Neural crest cell (in vitro differentiated cells): Measurements from ENCODE around the gene TMEM229A. TPM values are rescaled to one million over a fixed set of nuclear protein-coding genes. Genes with fewer than 3 reads are reported as not detected.
A peak's percentile ranks its signal among the peaks of the same experiment; 100 is the strongest.
"Not testable (repeated sequence)": the region's sequence is repeated elsewhere in the genome, so short reads cannot be mapped to it uniquely, and the experiment has no call there.

ENCODE experiments used
- DNase-seq: peaks from one replicate; pipeline ENCODE4 v3.0.0; 2021; ENCODE audit warnings: low read depth, mixed read lengths, low spot score
- H3K27ac Mint-ChIP-seq: one replicate; pipeline ENCODE4 v1.8.0; 2021; ENCODE audit warnings: mild to moderate bottlenecking, mixed read lengths; ENCODE audit not compliant: unreplicated experiment
- H3K27me3 Mint-ChIP-seq: 2 replicates; pipeline ENCODE4 v1.8.0; 2021; ENCODE audit warnings: low read depth, mild to moderate bottlenecking, mixed read lengths
- H3K36me3 Mint-ChIP-seq: 2 replicates; pipeline ENCODE4 v1.8.0; 2021; ENCODE audit warnings: low read depth, mild to moderate bottlenecking, mixed read lengths
- H3K4me1 Mint-ChIP-seq: 2 replicates; pipeline ENCODE4 v1.8.0; 2021; ENCODE audit warnings: mixed read lengths
- H3K4me3 Mint-ChIP-seq: one replicate; pipeline ENCODE4 v1.8.0; 2021; ENCODE audit warnings: mild to moderate bottlenecking, mixed read lengths
- H3K9me3 Mint-ChIP-seq: 2 replicates; pipeline ENCODE4 v1.8.0; 2021; ENCODE audit warnings: mixed read lengths
- total RNA-seq: library from RNA; stranded (reverse); gene quantifications from 2 replicates; pipeline ENCODE4 v1.2.1, GENCODE V29; 2021
- TF ChIP-seq, protein P1 (sequence below): fragments of 200-600 bp; sonication (generic); conservative IDR thresholded peaks from 2 replicates; pipeline ENCODE4 v1.5.0; 2021; ENCODE audit warnings: antibody characterized with exemption, mild to moderate bottlenecking

Gene TMEM229A
- total RNA-seq, 1 donor from 2014 or later: 10.3 TPM

GRCh38 chr7:124027236-124027635 lies 5.6 kb downstream of the TMEM229A start:
- Mint-ChIP-seq H3K36me3 (no peaks in the 10 kb centered on the region), H3K9me3 (peaks cover 2% of the 10 kb centered on the region), H3K27me3 (peaks cover 3% of the 10 kb centered on the region), H3K4me1 (peaks cover 71% of the 10 kb centered on the region), H3K4me3 (peak overlapping the region; percentile 39), H3K27ac (peak overlapping the region; percentile 54)
- no peak for DNase-seq
- TF ChIP-seq, protein P1, sequence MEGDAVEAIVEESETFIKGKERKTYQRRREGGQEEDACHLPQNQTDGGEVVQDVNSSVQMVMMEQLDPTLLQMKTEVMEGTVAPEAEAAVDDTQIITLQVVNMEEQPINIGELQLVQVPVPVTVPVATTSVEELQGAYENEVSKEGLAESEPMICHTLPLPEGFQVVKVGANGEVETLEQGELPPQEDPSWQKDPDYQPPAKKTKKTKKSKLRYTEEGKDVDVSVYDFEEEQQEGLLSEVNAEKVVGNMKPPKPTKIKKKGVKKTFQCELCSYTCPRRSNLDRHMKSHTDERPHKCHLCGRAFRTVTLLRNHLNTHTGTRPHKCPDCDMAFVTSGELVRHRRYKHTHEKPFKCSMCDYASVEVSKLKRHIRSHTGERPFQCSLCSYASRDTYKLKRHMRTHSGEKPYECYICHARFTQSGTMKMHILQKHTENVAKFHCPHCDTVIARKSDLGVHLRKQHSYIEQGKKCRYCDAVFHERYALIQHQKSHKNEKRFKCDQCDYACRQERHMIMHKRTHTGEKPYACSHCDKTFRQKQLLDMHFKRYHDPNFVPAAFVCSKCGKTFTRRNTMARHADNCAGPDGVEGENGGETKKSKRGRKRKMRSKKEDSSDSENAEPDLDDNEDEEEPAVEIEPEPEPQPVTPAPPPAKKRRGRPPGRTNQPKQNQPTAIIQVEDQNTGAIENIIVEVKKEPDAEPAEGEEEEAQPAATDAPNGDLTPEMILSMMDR: no peak

DNA sequence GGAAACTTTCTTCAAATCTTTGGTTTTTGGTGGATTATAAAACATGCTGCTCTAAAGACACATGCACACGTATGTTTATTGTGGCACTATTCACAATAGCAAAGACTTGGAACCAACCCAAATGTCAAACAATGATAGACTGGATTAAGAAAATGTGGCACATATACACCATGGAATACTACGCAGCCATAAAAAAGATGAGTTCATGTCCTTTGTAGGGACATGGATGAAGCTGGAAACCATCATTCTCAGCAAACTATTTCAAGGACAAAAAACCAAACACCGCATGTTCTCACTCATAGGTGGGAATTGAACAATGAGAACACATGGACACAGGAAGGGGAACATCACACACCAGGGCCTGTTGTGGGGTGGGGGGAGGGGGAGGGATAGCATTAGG lies 8.5 kb downstream of the TMEM229A start:
- H3K9me3 Mint-ChIP-seq, H3K4me3 Mint-ChIP-seq, H3K27me3 Mint-ChIP-seq, H3K27ac Mint-ChIP-seq, H3K36me3 Mint-ChIP-seq, DNase-seq: not testable (repeated sequence)
- H3K4me1 Mint-ChIP-seq: peaks cover 57% of the 10 kb centered on the region

GRCh38 chr7:124022551-124022950 lies 10.3 kb downstream of the TMEM229A start:
- TF ChIP-seq, protein P1: no peak
- H3K4me1 Mint-ChIP-seq: peaks cover 48% of the 10 kb centered on the region
- DNase-seq: peak; percentile 14
- peaks cover 8% of the 10 kb centered on the region for H3K9me3 Mint-ChIP-seq
- H3K27me3 Mint-ChIP-seq: no peaks in the 10 kb centered on the region
- H3K36me3 Mint-ChIP-seq: peaks cover 8% of the 10 kb centered on the region
- peak overlapping the region; percentile 46 for H3K27ac Mint-ChIP-seq
- H3K4me3 Mint-ChIP-seq: peak overlapping the region; percentile 52

GRCh38 chr7:124020060-124020459 lies 12.8 kb downstream of the TMEM229A start:
- H3K9me3 Mint-ChIP-seq: peaks cover 8% of the 10 kb centered on the region
- H3K27ac Mint-ChIP-seq: no peak overlapping the region
- no peaks in the 10 kb centered on the region for H3K27me3 Mint-ChIP-seq
- TF ChIP-seq, protein P1: no peak
- no peak for DNase-seq
- peaks cover 8% of the 10 kb centered on the region for H3K36me3 Mint-ChIP-seq
- H3K4me1 Mint-ChIP-seq: peaks cover 34% of the 10 kb centered on the region
- H3K4me3 Mint-ChIP-seq: no peak overlapping the region

- Mint-ChIP-seq H3K4me3 (no peak overlapping the region), H3K9me3 (peaks cover 2% of the 10 kb centered on the region), H3K4me1 (peaks cover 19% of the 10 kb centered on the region), H3K27me3 (no peaks in the 10 kb centered on the region), H3K36me3 (peaks cover 2% of the 10 kb centered on the region), H3K27ac (peak overlapping the region; percentile 59)
- TF ChIP-seq, protein P1: no peak
- DNase-seq: no peak
These were observed 19.6 kb downstream of the TMEM229A start for GRCh38 chr7:124013306-124013705.

DNA sequence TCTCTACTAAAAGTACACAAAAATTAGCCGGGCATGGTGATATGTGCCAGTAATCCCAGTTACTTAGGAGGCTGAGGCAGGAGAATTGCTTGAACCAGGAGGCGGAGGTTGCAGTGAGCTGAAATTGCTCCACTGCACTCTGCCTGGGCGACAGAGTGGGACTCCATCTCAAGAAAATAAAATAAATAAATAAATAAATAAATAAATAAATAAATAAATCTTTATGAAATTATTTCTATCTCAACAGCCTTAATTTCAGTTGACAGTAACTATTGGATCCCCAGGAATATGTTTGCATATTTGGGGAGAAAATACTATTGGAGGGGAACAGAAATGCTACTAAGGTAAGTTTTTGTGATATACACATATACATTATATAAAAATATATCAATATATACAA lies 20.0 kb downstream of the TMEM229A start:
- Mint-ChIP-seq H3K36me3 (peaks cover 2% of the 10 kb centered on the region), H3K4me1 (peaks cover 22% of the 10 kb centered on the region), H3K9me3 (peaks cover 2% of the 10 kb centered on the region), H3K27ac (no peak overlapping the region), H3K27me3 (no peaks in the 10 kb centered on the region), H3K4me3 (no peak overlapping the region)
- DNase-seq: no peak
- TF ChIP-seq, protein P1: no peak
